HEK293T (cell line): ENCODE results near the gene OTOL1.

ENCODE experiments used
- CTCF ChIA-PET: fragments of 350-600 bp; formaldehyde crosslinking; extraction: SDS; loops from one replicate; lab custom pipeline; 2021; ENCODE audit warnings: antibody characterized with exemption, inconsistent platforms; lab: Yijun Ruan, JAX
- POLR2A ChIA-PET: fragments of 350-600 bp; formaldehyde crosslinking; extraction: SDS; loops from one replicate; lab custom pipeline; 2020; ENCODE audit warnings: antibody characterized with exemption, inconsistent platforms; lab: Yijun Ruan, JAX
- DNase-seq: peaks from one replicate; pipeline ENCODE4 v3.0.0; 2012; ENCODE audit warnings: mixed read lengths; ENCODE audit errors: extremely low spot score
- ARNT ChIP-seq: fragments of 450-650 bp; IDR thresholded peaks from 2 replicates; pipeline ENCODE4 v1.6.1; 2017; ENCODE audit warnings: mild to moderate bottlenecking
- BHLHE40 ChIP-seq: fragments of 450-650 bp; IDR thresholded peaks from 2 replicates; pipeline ENCODE4 v1.6.1; 2016; ENCODE audit warnings: mild to moderate bottlenecking, moderate library complexity, borderline replicate concordance
- CTBP1 ChIP-seq: fragments of 450-650 bp; IDR thresholded peaks from 2 replicates; pipeline ENCODE4 v1.6.1; 2016; ENCODE audit warnings: borderline replicate concordance
- ELF4 ChIP-seq: fragments of 450-650 bp; IDR thresholded peaks from 2 replicates; pipeline ENCODE4 v1.6.1; 2017; ENCODE audit warnings: antibody characterized with exemption
- FOXA1 ChIP-seq: fragments of 450-650 bp; IDR thresholded peaks from 2 replicates; pipeline ENCODE4 v1.6.1; 2016; ENCODE audit warnings: mild to moderate bottlenecking
- FOXK2 ChIP-seq: fragments of 450-650 bp; IDR thresholded peaks from 2 replicates; pipeline ENCODE4 v1.6.1; 2016; ENCODE audit warnings: mild to moderate bottlenecking
- FOXM1 ChIP-seq: fragments of 450-650 bp; IDR thresholded peaks from 2 replicates; pipeline ENCODE4 v1.6.1; 2017; ENCODE audit warnings: mild to moderate bottlenecking, borderline replicate concordance
- HDGF ChIP-seq: fragments of 450-650 bp; IDR thresholded peaks from 2 replicates; pipeline ENCODE4 v1.6.1; 2017; ENCODE audit warnings: antibody characterized with exemption, borderline replicate concordance
- L3MBTL2 ChIP-seq: fragments of 450-650 bp; conservative IDR thresholded peaks from 2 replicates; pipeline ENCODE4 v1.6.1; 2016; ENCODE audit warnings: mild to moderate bottlenecking
- LEF1 ChIP-seq: fragments of 450-650 bp; IDR thresholded peaks from 2 replicates; pipeline ENCODE4 v1.6.1; 2017; ENCODE audit warnings: mild to moderate bottlenecking, borderline replicate concordance
- NFRKB ChIP-seq: fragments of 450-650 bp; IDR thresholded peaks from 2 replicates; pipeline ENCODE4 v1.6.1; 2016; ENCODE audit warnings: mild to moderate bottlenecking, moderate library complexity
- PKNOX1 ChIP-seq: fragments of 450-650 bp; IDR thresholded peaks from 2 replicates; pipeline ENCODE4 v1.6.1; 2016
- SP1 ChIP-seq: fragments of 450-650 bp; IDR thresholded peaks from 2 replicates; pipeline ENCODE4 v1.6.1; 2017
- SUZ12 ChIP-seq: fragments of 450-650 bp; IDR thresholded peaks from 2 replicates; pipeline ENCODE4 v1.6.1; 2016; ENCODE audit warnings: mild to moderate bottlenecking
- TARDBP ChIP-seq: fragments of 450-650 bp; IDR thresholded peaks from 2 replicates; pipeline ENCODE4 v1.6.1; 2016
- ZNF384 ChIP-seq: fragments of 450-650 bp; IDR thresholded peaks from 2 replicates; pipeline ENCODE4 v1.6.1; 2016

Gene OTOL1

GRCh38 chr3:161496508-161496907 lies at the start of gene OTOL1:
Gene OTOL1 (plus strand): TSS chr3:161496808. CDS start chr3:161496808, 0 bp downstream.
- DNase-seq: no peak
- ChIA-PET POLR2A (no interaction called here), CTCF (no interaction called here)
- TF ChIP-seq FOXM1: no peak
- TF ChIP-seq SUZ12: no peak
- no peak for TF ChIP-seq CTBP1
- no peak for TF ChIP-seq ZNF384
- no peak for TF ChIP-seq BHLHE40
- TF ChIP-seq LEF1: no peak
- TF ChIP-seq HDGF: no peak
- no peak for TF ChIP-seq NFRKB
- no peak for TF ChIP-seq ARNT
- TF ChIP-seq SP1: no peak
- no peak for TF ChIP-seq L3MBTL2
- TF ChIP-seq TARDBP: no peak
- TF ChIP-seq PKNOX1: no peak
- no peak for TF ChIP-seq FOXK2
- TF ChIP-seq ELF4: no peak
- TF ChIP-seq FOXA1: no peak

GRCh38 chr3:161449785-161450184 lies 46.8 kb upstream of the OTOL1 start:
- CTCF ChIA-PET: no interaction called here
- TF ChIP-seq L3MBTL2: no peak
- no peak for TF ChIP-seq SUZ12
- no peak for TF ChIP-seq FOXK2
- no peak for TF ChIP-seq HDGF
- TF ChIP-seq ARNT: no peak
- TF ChIP-seq FOXA1: no peak
- POLR2A ChIA-PET: no interaction called here
- DNase-seq: no peak

- CTCF ChIA-PET: no interaction called here
- DNase-seq: no peak
- POLR2A ChIA-PET: no interaction called here
- TF ChIP-seq CTBP1 (no peak), SUZ12 (no peak), LEF1 (no peak), ELF4 (no peak), ARNT (no peak)
Measured at GRCh38 chr3:161452179-161452578, 44.4 kb upstream of the OTOL1 start.

- DNase-seq: no peak
- POLR2A ChIA-PET: no interaction called here
- CTCF ChIA-PET: no interaction called here
Measured at GRCh38 chr3:161454615-161455014, 42.0 kb upstream of the OTOL1 start.

GRCh38 chr3:161455962-161456361 lies 40.6 kb upstream of the OTOL1 start:
- no peak for TF ChIP-seq FOXK2
- TF ChIP-seq FOXA1: no peak
- TF ChIP-seq FOXM1: no peak
- TF ChIP-seq CTBP1: no peak
- no peak for TF ChIP-seq BHLHE40
- TF ChIP-seq LEF1: no peak
- TF ChIP-seq NFRKB: no peak
- no peak for TF ChIP-seq SUZ12
- TF ChIP-seq L3MBTL2: no peak
- TF ChIP-seq ARNT: no peak
- no peak for DNase-seq
- ChIA-PET POLR2A (no interaction called here), CTCF (no interaction called here)

More at GRCh38 chr3:161454615-161455014, 42.0 kb upstream of the OTOL1 start:
- no peak for TF ChIP-seq SUZ12
- no peak for TF ChIP-seq HDGF
- no peak for TF ChIP-seq SP1
- TF ChIP-seq PKNOX1: no peak
- TF ChIP-seq FOXK2: no peak
- TF ChIP-seq ELF4: no peak
- TF ChIP-seq L3MBTL2: no peak
- no peak for TF ChIP-seq ARNT
- TF ChIP-seq BHLHE40: no peak
- TF ChIP-seq LEF1: no peak
- no peak for TF ChIP-seq CTBP1
- no peak for TF ChIP-seq FOXA1
- no peak for TF ChIP-seq NFRKB

- ChIA-PET CTCF (no interaction called here), POLR2A (no interaction called here)
- no peak for DNase-seq
- no peak for TF ChIP-seq LEF1
- no peak for TF ChIP-seq BHLHE40
- no peak for TF ChIP-seq HDGF
- TF ChIP-seq SUZ12: no peak
- no peak for TF ChIP-seq NFRKB
- no peak for TF ChIP-seq CTBP1
- TF ChIP-seq ELF4: no peak
- no peak for TF ChIP-seq PKNOX1
- no peak for TF ChIP-seq ARNT
- no peak for TF ChIP-seq FOXA1
- no peak for TF ChIP-seq TARDBP
- TF ChIP-seq FOXM1: no peak
Measured at GRCh38 chr3:161462138-161462537, 34.5 kb upstream of the OTOL1 start.

GRCh38 chr3:161471211-161471610 lies 25.4 kb upstream of the OTOL1 start:
- CTCF ChIA-PET: no interaction called here
- no peak for DNase-seq
- TF ChIP-seq SP1 (no peak), HDGF (no peak), ZNF384 (no peak), FOXM1 (no peak)
- POLR2A ChIA-PET: no interaction called here
